Measurements from ENCODE around the gene RSRC1. TPM values are rescaled to one million over a fixed set of nuclear protein-coding genes. Genes with fewer than 3 reads are reported as not detected.

Gene RSRC1
- total and polyA plus RNA-seq, 9 donors: 20.6 to 41.2 (median 22.2) TPM

- Histone ChIP-seq H3K27me3 (ENCODE audit: control insufficient read depth, insufficient read depth, low read length) (no peaks in the 10 kb centered on the region), H3K36me3 (ENCODE audit: control insufficient read depth, insufficient read depth, low read length) (peaks cover 22% of the 10 kb centered on the region)
Observed at GRCh38 chr3:158127250-158128219, 17.6 kb downstream of the RSRC1 start.

GRCh38 chr3:158128755-158129154, 18.9 kb downstream of the RSRC1 start:
- no peak for DNase-seq
- no peak overlapping the region for H3K4me3 ChIP-seq (ENCODE audit: low read length)
- H3K4me1 ChIP-seq (ENCODE audit: control insufficient read depth, insufficient read depth, low read length): no peaks in the 10 kb centered on the region
- H3K36me3 ChIP-seq (ENCODE audit: control insufficient read depth, insufficient read depth, low read length): peaks cover 17% of the 10 kb centered on the region
- no peaks in the 10 kb centered on the region for H3K9me3 ChIP-seq (replicated peaks; ENCODE audit: control insufficient read depth, low read depth, low read length)
- no peak overlapping the region for H3K27ac ChIP-seq (ENCODE audit: low read length)
- no peaks in the 10 kb centered on the region for H3K27me3 ChIP-seq (ENCODE audit: control insufficient read depth, insufficient read depth, low read length)
- 100% methylated on average over 2 of the region's 6 CpGs for WGBS (ENCODE audit: insufficient coverage)

More at GRCh38 chr3:158127250-158128219, 17.6 kb downstream of the RSRC1 start:
- Histone ChIP-seq H3K4me3 (ENCODE audit: low read length) (no peak overlapping the region), H3K4me1 (ENCODE audit: control insufficient read depth, insufficient read depth, low read length) (no peaks in the 10 kb centered on the region), H3K9me3 (replicated peaks; ENCODE audit: control insufficient read depth, low read depth, low read length) (no peaks in the 10 kb centered on the region), H3K27ac (ENCODE audit: low read length) (no peak overlapping the region)
- no peak for DNase-seq
- 69% methylated on average over 1 of the region's 3 CpGs for WGBS (ENCODE audit: insufficient coverage)

GRCh38 chr3:158134363-158134762, 24.5 kb downstream of the RSRC1 start:
- WGBS (ENCODE audit: insufficient coverage): no CpG with 5 or more reads among the region's 2 CpGs
- H3K27ac ChIP-seq (ENCODE audit: low read length): no peak overlapping the region

GRCh38 chr3:158140396-158140795, 30.5 kb downstream of the RSRC1 start:
- H3K4me1 ChIP-seq (ENCODE audit: control insufficient read depth, insufficient read depth, low read length): no peaks in the 10 kb centered on the region
- H3K4me3 ChIP-seq (ENCODE audit: low read length): no peak overlapping the region
- WGBS (ENCODE audit: insufficient coverage): no CpG with 5 or more reads among the region's 2 CpGs
- H3K27ac ChIP-seq (ENCODE audit: low read length): no peak overlapping the region
- peaks cover 2% of the 10 kb centered on the region for H3K36me3 ChIP-seq (ENCODE audit: control insufficient read depth, insufficient read depth, low read length)
- no peaks in the 10 kb centered on the region for H3K9me3 ChIP-seq (replicated peaks; ENCODE audit: control insufficient read depth, low read depth, low read length)
- H3K27me3 ChIP-seq (ENCODE audit: control insufficient read depth, insufficient read depth, low read length): no peaks in the 10 kb centered on the region
- DNase-seq: no peak

More at GRCh38 chr3:158134363-158134762, 24.5 kb downstream of the RSRC1 start:
- Histone ChIP-seq H3K9me3 (replicated peaks; ENCODE audit: control insufficient read depth, low read depth, low read length) (no peaks in the 10 kb centered on the region), H3K4me3 (ENCODE audit: low read length) (no peak overlapping the region), H3K27me3 (ENCODE audit: control insufficient read depth, insufficient read depth, low read length) (no peaks in the 10 kb centered on the region), H3K4me1 (ENCODE audit: control insufficient read depth, insufficient read depth, low read length) (no peaks in the 10 kb centered on the region), H3K36me3 (ENCODE audit: control insufficient read depth, insufficient read depth, low read length) (peaks cover 2% of the 10 kb centered on the region)
- no peak for DNase-seq

- WGBS (ENCODE audit: insufficient coverage): 100% methylated on average over 1 of the region's 2 CpGs
Observed at GRCh38 chr3:158148218-158148617, 38.3 kb downstream of the RSRC1 start.

GRCh38 chr3:158152186-158152585, 42.3 kb downstream of the RSRC1 start:
- Histone ChIP-seq H3K27me3 (ENCODE audit: control insufficient read depth, insufficient read depth, low read length) (no peaks in the 10 kb centered on the region), H3K9me3 (replicated peaks; ENCODE audit: control insufficient read depth, low read depth, low read length) (peaks cover 6% of the 10 kb centered on the region), H3K36me3 (ENCODE audit: control insufficient read depth, insufficient read depth, low read length) (no peaks in the 10 kb centered on the region), H3K27ac (ENCODE audit: low read length) (no peak overlapping the region), H3K4me1 (ENCODE audit: control insufficient read depth, insufficient read depth, low read length) (no peaks in the 10 kb centered on the region), H3K4me3 (ENCODE audit: low read length) (no peak overlapping the region)
- 89% methylated on average over 2 of the region's 2 CpGs for WGBS (ENCODE audit: insufficient coverage)
- peak; percentile 6 for DNase-seq

More at GRCh38 chr3:158148218-158148617, 38.3 kb downstream of the RSRC1 start:
- no peaks in the 10 kb centered on the region for H3K9me3 ChIP-seq (replicated peaks; ENCODE audit: control insufficient read depth, low read depth, low read length)
- no peaks in the 10 kb centered on the region for H3K27me3 ChIP-seq (ENCODE audit: control insufficient read depth, insufficient read depth, low read length)
- no peak overlapping the region for H3K4me3 ChIP-seq (ENCODE audit: low read length)
- no peaks in the 10 kb centered on the region for H3K4me1 ChIP-seq (ENCODE audit: control insufficient read depth, insufficient read depth, low read length)
- no peak overlapping the region for H3K27ac ChIP-seq (ENCODE audit: low read length)
- no peak for DNase-seq
- no peaks in the 10 kb centered on the region for H3K36me3 ChIP-seq (ENCODE audit: control insufficient read depth, insufficient read depth, low read length)

GRCh38 chr3:158158969-158159368, 49.1 kb downstream of the RSRC1 start:
- peaks cover 6% of the 10 kb centered on the region for H3K9me3 ChIP-seq (replicated peaks; ENCODE audit: control insufficient read depth, low read depth, low read length)
- DNase-seq: no peak
- H3K4me1 ChIP-seq (ENCODE audit: control insufficient read depth, insufficient read depth, low read length): no peaks in the 10 kb centered on the region
- H3K36me3 ChIP-seq (ENCODE audit: control insufficient read depth, insufficient read depth, low read length): no peaks in the 10 kb centered on the region
- H3K27me3 ChIP-seq (ENCODE audit: control insufficient read depth, insufficient read depth, low read length): no peaks in the 10 kb centered on the region
- H3K4me3 ChIP-seq (ENCODE audit: low read length): no peak overlapping the region
- H3K27ac ChIP-seq (ENCODE audit: low read length): no peak overlapping the region

GRCh38 chr3:158159714-158160113, 49.8 kb downstream of the RSRC1 start:
- H3K36me3 ChIP-seq (ENCODE audit: control insufficient read depth, insufficient read depth, low read length): no peaks in the 10 kb centered on the region
- no peaks in the 10 kb centered on the region for H3K4me1 ChIP-seq (ENCODE audit: control insufficient read depth, insufficient read depth, low read length)
- no CpG with 5 or more reads among the region's 3 CpGs for WGBS (ENCODE audit: insufficient coverage)
- no peak for DNase-seq
- no peaks in the 10 kb centered on the region for H3K27me3 ChIP-seq (ENCODE audit: control insufficient read depth, insufficient read depth, low read length)
- peaks cover 6% of the 10 kb centered on the region for H3K9me3 ChIP-seq (replicated peaks; ENCODE audit: control insufficient read depth, low read depth, low read length)
- no peak overlapping the region for H3K27ac ChIP-seq (ENCODE audit: low read length)
- H3K4me3 ChIP-seq (ENCODE audit: low read length): no peak overlapping the region

GRCh38 chr3:158160958-158161357, 51.1 kb downstream of the RSRC1 start:
- H3K9me3 ChIP-seq (replicated peaks; ENCODE audit: control insufficient read depth, low read depth, low read length): no peaks in the 10 kb centered on the region
- no peaks in the 10 kb centered on the region for H3K4me1 ChIP-seq (ENCODE audit: control insufficient read depth, insufficient read depth, low read length)
- no peak overlapping the region for H3K27ac ChIP-seq (ENCODE audit: low read length)
- no peak overlapping the region for H3K4me3 ChIP-seq (ENCODE audit: low read length)
- H3K36me3 ChIP-seq (ENCODE audit: control insufficient read depth, insufficient read depth, low read length): no peaks in the 10 kb centered on the region
- no peaks in the 10 kb centered on the region for H3K27me3 ChIP-seq (ENCODE audit: control insufficient read depth, insufficient read depth, low read length)
- no peak for DNase-seq

GRCh38 chr3:158165141-158165655, 55.3 kb downstream of the RSRC1 start:
- H3K9me3 ChIP-seq (replicated peaks; ENCODE audit: control insufficient read depth, low read depth, low read length): no peaks in the 10 kb centered on the region
- H3K27me3 ChIP-seq (ENCODE audit: control insufficient read depth, insufficient read depth, low read length): no peaks in the 10 kb centered on the region
- no CpG with 5 or more reads among the region's 5 CpGs for WGBS (ENCODE audit: insufficient coverage)

More at GRCh38 chr3:158165141-158165655, 55.3 kb downstream of the RSRC1 start:
- DNase-seq: no peak
- no peak overlapping the region for H3K4me3 ChIP-seq (ENCODE audit: low read length)
- H3K4me1 ChIP-seq (ENCODE audit: control insufficient read depth, insufficient read depth, low read length): no peaks in the 10 kb centered on the region
- no peaks in the 10 kb centered on the region for H3K36me3 ChIP-seq (ENCODE audit: control insufficient read depth, insufficient read depth, low read length)
- H3K27ac ChIP-seq (ENCODE audit: low read length): no peak overlapping the region

Measured in muscle of leg (tissue), 11 donors.